ENCODE results near the gene LRRC49.

- no peak for TF ChIP-seq TAF1 (IDR thresholded peaks at IDR 0.05; ENCODE audit: borderline replicate concordance, low read depth, low read length)
- no peak for TF ChIP-seq POLR2A (IDR thresholded peaks at IDR 0.05; ENCODE audit: low read depth, low read length)
Observed at GRCh38 chr15:71084264-71084663, 191.6 kb downstream of the LRRC49 start.
